ENCODE measurements around the gene PRKCSH.
"Not testable (repeated sequence)": the region's sequence is repeated elsewhere in the genome, so short reads cannot be mapped to it uniquely, and the experiment has no call there.

PRKCSH gene

DNA sequence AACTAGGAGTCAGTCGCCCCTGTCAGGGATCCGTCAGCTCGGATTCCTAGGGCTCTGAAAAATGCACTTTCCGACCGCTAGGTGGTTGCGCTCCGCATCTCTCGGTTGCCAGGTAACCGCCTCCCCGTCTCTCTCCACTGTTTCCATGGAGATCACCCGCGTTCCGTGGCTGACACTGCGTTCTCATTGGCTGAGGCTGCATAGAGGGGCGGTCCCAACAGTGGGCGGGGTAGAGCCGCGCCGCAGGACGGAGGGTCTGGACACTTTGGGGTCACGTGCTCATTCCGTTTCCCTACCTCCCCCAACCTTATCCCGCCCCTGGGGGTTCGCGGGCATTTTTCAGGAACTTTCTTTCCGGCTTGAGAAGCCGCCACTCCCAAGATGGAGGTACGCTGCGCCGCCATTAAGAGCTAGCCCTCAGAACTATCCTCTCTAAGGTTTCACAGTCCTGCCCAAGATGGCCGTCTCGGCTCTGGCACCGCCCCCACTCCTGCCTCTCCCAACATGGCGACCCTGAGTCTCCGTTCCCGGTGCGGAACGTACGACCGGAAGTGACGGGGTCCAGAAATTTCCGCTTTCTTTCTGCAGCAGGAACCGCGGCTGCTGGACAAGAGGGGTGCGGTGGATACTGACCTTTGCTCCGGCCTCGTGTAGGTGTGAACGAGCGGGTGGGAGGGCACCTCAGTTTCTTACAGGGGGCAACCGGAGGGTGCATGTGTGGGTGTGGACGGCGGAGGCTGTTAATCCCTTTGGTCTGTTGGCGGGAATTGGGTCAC is at the start of gene PRKCSH, which contains the start of gene ODAD3:
TSS of gene PRKCSH (plus strand) at position 579 of the 776 bp plus-strand sequence. CDS start 483 bp downstream, outside the sequence.
TSS of gene ODAD3 (minus strand) at position 65 of the 776 bp plus-strand sequence. CDS start 105 bp downstream, outside the sequence.
- DNase-seq (ENCODE audit: low read depth in 2 of 2), result peak; percentile 100

DNA sequence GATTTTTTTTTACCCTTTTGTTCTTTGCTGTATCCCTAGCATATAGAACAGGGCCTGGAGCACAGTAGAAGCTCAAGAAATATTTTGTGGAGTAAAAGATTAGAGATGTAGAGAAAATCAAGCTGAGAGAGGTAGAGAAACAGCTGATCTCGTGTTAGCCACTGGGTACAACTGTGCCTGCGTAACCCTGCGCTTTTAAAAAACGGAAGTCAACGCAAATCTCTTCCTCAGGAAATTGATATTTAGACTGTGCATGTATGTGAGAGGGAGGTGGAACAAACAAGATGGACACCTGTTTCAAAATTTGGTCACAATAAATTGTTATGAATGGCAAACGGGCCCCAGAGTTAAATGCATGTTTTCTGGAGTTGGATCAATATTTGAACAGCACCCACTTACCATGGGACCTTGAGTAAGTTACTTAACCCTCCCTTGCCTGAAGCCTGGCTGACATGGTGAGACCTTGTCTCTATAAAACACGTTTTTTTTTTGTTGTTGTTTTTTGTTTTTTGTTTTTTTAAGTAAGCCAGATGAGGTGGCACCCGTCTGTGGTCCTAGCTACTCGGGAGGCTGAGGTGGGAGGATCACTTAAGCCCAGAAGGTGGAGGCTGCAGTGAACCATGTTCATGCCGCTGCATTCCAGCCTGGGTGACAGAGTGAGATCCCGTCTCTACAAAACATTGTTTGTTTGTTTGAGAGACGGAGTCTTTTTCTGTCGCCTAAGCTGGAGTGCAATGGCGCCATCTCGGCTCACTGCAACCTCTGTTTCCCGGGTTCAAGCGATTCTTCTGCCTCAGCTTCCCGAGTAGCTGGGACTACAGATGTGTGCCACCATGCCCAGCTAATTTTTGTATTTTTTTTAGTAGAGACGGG is 48.0 kb upstream of the PRKCSH start:
- no peak for DNase-seq (ENCODE audit: low read depth in 2 of 2)

GRCh38 chr19:11390359-11390758 is 45.1 kb upstream of the PRKCSH start:
- DNase-seq (ENCODE audit: low read depth in 2 of 2), result no peak

DNA sequence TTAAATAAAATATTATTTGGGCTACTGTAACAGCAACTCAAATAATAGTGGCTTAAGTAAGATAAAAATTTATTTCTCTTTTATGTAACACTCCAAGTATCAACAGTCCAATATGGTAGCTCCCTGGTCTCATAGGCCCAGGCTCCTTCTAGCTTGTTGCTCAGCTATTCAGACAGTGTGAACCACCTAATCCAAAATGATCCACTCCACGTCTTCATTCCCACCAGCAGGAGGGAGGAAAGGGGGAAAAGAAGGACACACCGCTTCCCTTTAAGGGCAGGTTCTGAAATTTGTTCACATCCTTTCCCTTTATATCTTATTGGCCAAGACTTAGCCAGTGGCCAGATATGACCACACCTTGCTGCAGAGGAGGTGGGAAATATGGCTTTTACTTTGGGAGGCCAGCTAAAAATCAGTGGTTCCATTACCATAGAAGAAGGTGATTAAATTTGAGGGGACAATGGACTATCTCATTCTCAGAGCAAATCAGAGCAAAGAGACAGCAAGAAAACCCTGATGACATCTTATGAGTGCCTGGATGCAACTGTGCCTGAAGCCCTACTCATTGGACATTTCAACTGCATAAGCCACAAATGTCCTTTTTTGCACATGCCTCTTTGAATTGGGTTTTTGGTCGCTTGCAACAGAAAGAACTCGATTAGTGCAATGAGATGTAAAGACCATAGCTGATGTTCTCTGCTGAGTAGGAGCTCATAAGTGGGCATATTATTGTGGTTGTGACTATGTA is 44.3 kb upstream of the PRKCSH start:
- no peak for DNase-seq (ENCODE audit: low read depth in 2 of 2)

DNA sequence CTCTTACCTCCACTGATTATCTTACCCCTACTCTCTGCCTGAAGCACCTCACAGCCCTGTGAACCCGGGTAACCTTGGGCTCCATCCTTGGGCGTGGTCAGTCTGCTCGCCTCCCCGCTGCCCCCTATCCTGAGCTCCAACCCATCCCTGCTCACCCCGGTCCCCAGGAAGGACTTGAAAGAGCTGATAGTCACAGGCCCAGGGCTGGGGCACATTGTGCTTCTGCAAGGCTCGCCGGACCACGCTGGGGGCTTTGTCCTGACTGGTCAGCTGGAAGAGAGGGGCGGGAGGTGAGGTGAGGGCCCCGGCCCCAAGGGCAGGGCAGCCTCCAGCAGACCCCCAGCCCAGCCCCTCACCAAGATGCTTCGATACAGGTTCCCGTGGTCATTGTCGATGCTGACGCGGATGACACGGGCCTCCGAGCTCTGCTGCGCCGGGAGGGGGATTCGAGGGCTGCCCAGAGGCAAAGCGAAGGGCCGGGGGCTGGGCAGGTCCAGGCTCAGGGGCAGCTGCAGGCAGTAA is 38.3 kb upstream of the PRKCSH start:
- no peak for DNase-seq (ENCODE audit: low read depth in 2 of 2)

DNA sequence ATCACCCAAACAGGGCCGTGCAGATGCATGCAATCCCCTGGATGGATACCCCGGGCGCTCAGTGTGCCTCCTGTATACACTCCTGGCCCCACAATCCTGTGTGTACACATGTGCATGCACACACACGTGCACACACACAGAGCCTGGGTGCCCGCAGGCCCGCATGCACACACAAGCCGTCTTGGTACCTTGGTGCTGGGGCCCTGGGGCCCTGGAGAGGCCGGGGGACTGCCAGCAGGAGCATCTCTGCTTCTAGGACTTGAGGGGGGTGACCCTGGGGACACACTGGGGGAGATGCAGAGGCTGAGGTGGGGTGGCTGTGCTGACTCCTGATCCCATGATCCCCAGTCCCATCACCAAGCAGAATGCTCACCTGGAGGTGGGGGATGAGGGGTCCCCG is 35.8 kb upstream of the PRKCSH start:
- DNase-seq (ENCODE audit: low read depth in 2 of 2), result no peak

- no peak for DNase-seq (ENCODE audit: low read depth in 2 of 2)
Measured at GRCh38 chr19:11400798-11401197, 34.6 kb upstream of the PRKCSH start.

DNA sequence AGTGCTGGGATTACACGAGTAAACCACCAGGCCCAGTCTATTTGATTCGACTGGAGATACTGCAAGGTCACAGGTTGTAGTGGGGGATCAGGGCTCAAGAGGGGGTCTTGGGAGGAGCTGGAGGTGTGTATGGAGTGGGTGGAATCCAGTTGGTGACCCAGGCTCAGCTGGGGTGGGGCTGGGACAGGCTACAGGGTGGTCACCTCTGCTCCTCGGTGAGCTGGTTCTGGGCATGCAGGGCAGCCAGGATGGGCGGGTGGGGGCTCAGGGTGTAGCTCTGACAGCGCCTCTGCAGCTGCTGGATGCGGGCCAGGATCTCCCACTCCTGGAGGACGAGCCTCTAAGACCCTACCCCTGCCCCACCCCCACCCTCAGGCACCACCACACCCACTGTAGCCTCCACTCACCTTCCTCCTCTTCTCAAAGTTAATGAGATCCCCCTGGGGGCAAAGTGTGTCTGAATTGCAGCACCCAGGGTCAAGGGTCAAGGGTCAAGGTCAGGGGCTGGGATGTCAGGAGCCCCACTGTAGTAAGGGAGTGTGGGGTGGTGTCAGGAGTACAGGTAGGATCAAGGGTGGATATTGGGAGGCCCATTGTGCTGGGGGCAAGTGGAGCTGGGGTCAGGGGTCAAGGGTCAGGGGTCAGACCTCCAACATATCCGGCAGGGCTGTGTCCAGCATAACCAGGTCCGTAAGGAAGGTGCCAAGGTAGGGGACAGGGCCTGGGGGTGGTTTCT is 33.5 kb upstream of the PRKCSH start:
- DNase-seq (ENCODE audit: low read depth in 2 of 2), result no peak

- no peak for DNase-seq (ENCODE audit: low read depth in 2 of 2)
Measured at GRCh38 chr19:11404588-11405222, 30.7 kb upstream of the PRKCSH start.

- no peak for DNase-seq (ENCODE audit: low read depth in 2 of 2)
Measured at GRCh38 chr19:11405846-11406643, 29.4 kb upstream of the PRKCSH start.

DNA sequence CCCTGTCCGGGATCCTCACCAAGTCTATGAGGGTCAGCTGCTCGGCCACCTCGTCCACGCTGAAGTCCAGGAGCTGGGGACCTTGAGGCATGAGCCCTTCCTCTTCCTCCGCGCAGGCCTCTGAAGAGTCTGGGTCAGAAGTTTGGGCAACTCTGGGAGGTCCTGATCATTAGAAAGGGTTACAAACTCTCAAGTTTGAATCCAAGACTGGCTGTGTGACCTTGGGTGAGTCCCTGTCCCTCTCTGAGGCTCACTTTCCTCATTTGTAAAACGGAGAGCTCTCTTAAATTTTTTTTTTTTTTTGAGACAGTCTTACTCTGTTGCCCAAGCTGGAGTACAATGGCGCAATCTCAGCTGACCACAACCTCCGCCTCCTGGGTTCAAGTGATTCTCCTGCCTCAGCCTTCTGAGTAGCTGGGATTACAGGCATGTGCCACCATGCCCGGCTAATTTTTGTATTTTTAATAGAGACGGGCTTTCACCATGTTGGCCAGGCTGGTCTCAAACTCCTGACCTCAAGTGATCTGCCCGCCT is 28.7 kb upstream of the PRKCSH start:
- not testable (repeated sequence) for DNase-seq (ENCODE audit: low read depth in 2 of 2)

DNA sequence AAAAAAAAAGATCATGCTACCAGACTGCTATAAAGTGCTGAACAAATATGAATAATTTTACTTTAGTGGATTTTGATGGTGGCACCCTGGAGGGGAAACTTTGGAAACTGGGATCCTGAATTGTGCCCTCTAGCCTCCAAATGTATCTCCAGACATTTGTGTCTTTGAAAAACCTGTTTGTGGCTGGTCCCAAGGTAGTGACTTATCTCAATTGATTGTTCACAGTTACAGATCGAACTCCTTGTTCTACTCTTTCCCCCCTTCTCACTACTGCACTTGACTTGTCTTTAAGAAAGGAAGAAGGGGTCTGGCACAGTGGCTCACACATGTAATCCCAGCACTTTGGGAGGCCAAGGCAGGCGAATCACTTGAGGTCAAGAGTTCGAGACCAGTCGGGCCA is 26.8 kb upstream of the PRKCSH start:
- DNase-seq (ENCODE audit: low read depth in 2 of 2), result no peak

GRCh38 chr19:11410682-11411081 is 24.8 kb upstream of the PRKCSH start:
- DNase-seq (ENCODE audit: low read depth in 2 of 2), result no peak

DNA sequence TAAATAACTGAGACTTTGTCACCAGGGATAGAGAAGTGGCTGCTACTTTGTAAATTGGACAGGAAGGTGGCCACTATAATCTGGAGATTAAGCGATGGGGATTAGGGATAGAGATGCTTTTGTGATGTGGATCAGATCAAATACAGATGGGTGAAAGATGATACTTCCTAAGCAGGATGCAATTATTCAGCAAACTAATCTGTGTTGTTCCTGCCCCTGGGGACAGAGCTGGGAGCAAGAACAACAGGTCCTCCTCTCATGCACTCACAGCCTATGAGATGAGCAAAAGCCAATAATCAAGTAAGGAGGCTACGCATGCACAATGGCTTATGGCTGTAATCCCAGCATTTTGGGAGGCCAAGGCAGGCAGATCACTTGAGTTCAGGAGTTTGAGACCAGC is 20.9 kb upstream of the PRKCSH start:
- DNase-seq (ENCODE audit: low read depth in 2 of 2), result no peak

GRCh38 chr19:11416346-11417052 is 18.9 kb upstream of the PRKCSH start:
- DNase-seq (ENCODE audit: low read depth in 2 of 2), result no peak

DNA sequence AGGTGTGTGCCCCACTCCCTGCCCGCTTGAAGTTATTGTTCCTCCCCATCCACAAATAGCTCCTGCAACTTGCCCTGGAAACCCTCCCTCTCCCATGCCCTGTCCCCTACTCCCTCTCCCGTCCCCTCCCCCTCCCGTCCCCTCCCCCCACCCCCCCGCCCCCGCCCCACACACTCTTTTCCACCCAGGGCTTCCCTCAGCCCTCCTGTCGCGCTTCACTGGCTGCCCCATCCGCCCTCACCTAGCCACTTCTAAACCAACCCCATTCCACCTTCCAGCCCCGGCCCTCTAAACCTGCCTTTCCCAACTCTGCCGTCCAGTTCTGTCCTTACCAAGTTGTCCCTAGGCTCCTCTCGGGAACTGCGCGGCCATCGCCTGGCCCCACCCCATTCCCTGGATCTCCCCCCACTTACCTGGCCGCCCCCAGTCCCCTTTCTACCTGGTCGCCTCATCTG is 17.3 kb upstream of the PRKCSH start:
- DNase-seq (ENCODE audit: low read depth in 2 of 2), result no peak

GRCh38 chr19:11418549-11419506 is 16.6 kb upstream of the PRKCSH start, which contains the start of gene RGL3:
Gene RGL3, minus strand, starts transcription at chr19:11419314. Its CDS starts 36 bp downstream, at chr19:11419278.
- no peak for DNase-seq (ENCODE audit: low read depth in 2 of 2)
